ENCODE data around the gene SRSF6. TPM values are rescaled to one million over a fixed set of nuclear protein-coding genes. Genes with fewer than 3 reads are reported as not detected.

SRSF6 gene
- total RNA-seq, 4 donors from 2014 or later, result 82.8 to 117 (median 103) TPM

GRCh38 chr20:43431134-43431519, 26.6 kb upstream of the SRSF6 start:
- H3K9me3 ChIP-seq, result peaks cover 0 to 10% (median 0%) of the 10 kb centered on the region in 4 donors
- H3K4me1 ChIP-seq, result no peaks in the 10 kb centered on the region
- 80 to 82% methylated on average over 7 of the region's 7 CpGs for WGBS, 2 donors
- no peak overlapping the region for H3K27ac ChIP-seq
- TF ChIP-seq CTCF (IDR thresholded peaks at IDR 0.05) (no peak), POLR2A (IDR thresholded peaks at IDR 0.05) (no peak), EP300 (IDR thresholded peaks at IDR 0.05) (no peak)
- no peak for DNase-seq (ENCODE audit: low spot score in 2 of 2)
- no peaks in the 10 kb centered on the region for H3K36me3 ChIP-seq
- no peak overlapping the region for H3K4me3 ChIP-seq
- H3K27me3 ChIP-seq, result no peaks in the 10 kb centered on the region

- DNase-seq (ENCODE audit: low spot score in 2 of 2), result no peak
- H3K4me3 ChIP-seq, result no peak overlapping the region
- H3K27ac ChIP-seq, result no peak overlapping the region
- TF ChIP-seq POLR2A (IDR thresholded peaks at IDR 0.05) (no peak), EP300 (IDR thresholded peaks at IDR 0.05) (no peak), CTCF (IDR thresholded peaks at IDR 0.05) (no peak)
- H3K9me3 ChIP-seq, result peaks cover 0 to 10% (median 0%) of the 10 kb centered on the region in 4 donors
- H3K27me3 ChIP-seq, result peaks cover 0 to 4% of the 10 kb centered on the region in 2 donors
- H3K4me1 ChIP-seq, result no peaks in the 10 kb centered on the region
- WGBS, 2 donors, result 67 to 81% methylated on average over 1 of the region's 1 CpG
- no peaks in the 10 kb centered on the region for H3K36me3 ChIP-seq
Observed at GRCh38 chr20:43432498-43432897, 25.2 kb upstream of the SRSF6 start.

- 81 to 90% methylated on average over 4 of the region's 4 CpGs for whole genome bisulfite sequencing, 2 donors
- peaks cover 0 to 4% of the 10 kb centered on the region in 2 donors for H3K27me3 ChIP-seq
- DNase-seq (ENCODE audit: low spot score in 2 of 2), result no peak
- H3K36me3 ChIP-seq, result no peaks in the 10 kb centered on the region
- TF ChIP-seq CTCF (IDR thresholded peaks at IDR 0.05), result no peak
- TF ChIP-seq EP300 (IDR thresholded peaks at IDR 0.05), result no peak
- TF ChIP-seq POLR2A (IDR thresholded peaks at IDR 0.05), result no peak
- H3K9me3 ChIP-seq, result peaks cover 0 to 10% (median 0%) of the 10 kb centered on the region in 4 donors
- H3K27ac ChIP-seq, result no peak overlapping the region
- no peak overlapping the region for H3K4me3 ChIP-seq
- H3K4me1 ChIP-seq, result no peaks in the 10 kb centered on the region
Observed at GRCh38 chr20:43433250-43433854, 24.3 kb upstream of the SRSF6 start.

GRCh38 chr20:43434565-43434964, 23.1 kb upstream of the SRSF6 start:
- Histone ChIP-seq H3K9me3 (peaks cover 0 to 10% (median 0%) of the 10 kb centered on the region in 4 donors), H3K27ac (no peak overlapping the region), H3K4me1 (no peaks in the 10 kb centered on the region), H3K27me3 (peaks cover 0 to 4% of the 10 kb centered on the region in 2 donors), H3K4me3 (no peak overlapping the region), H3K36me3 (no peaks in the 10 kb centered on the region)
- 92 to 94% methylated on average over 6 of the region's 6 CpGs for WGBS, 2 donors
- DNase-seq (ENCODE audit: low spot score in 2 of 2), result no peak
- TF ChIP-seq CTCF (IDR thresholded peaks at IDR 0.05) (no peak), POLR2A (IDR thresholded peaks at IDR 0.05) (no peak), EP300 (IDR thresholded peaks at IDR 0.05) (no peak)

- TF ChIP-seq EP300 (IDR thresholded peaks at IDR 0.05) (no peak), POLR2A (IDR thresholded peaks at IDR 0.05) (no peak), CTCF (IDR thresholded peaks at IDR 0.05) (no peak)
- Histone ChIP-seq H3K36me3 (no peaks in the 10 kb centered on the region), H3K27me3 (peaks cover 0 to 6% of the 10 kb centered on the region in 2 donors), H3K4me3 (no peak overlapping the region), H3K4me1 (no peaks in the 10 kb centered on the region), H3K9me3 (no peaks in the 10 kb centered on the region), H3K27ac (no peak overlapping the region)
- WGBS, 2 donors, result 83 to 84% methylated on average over 7 of the region's 7 CpGs
- no peak for DNase-seq (ENCODE audit: low spot score in 2 of 2)
Observed at GRCh38 chr20:43438578-43439316, 18.9 kb upstream of the SRSF6 start.

Measured in tibial nerve (tissue), 4 donors.